ENCODE results near the gene PTH. TPM values are rescaled to one million over a fixed set of nuclear protein-coding genes. Genes with fewer than 3 reads are reported as not detected.

Gene PTH
- total and polyA plus RNA-seq, 4 donors = not detected

- TF ChIP-seq REST (IDR thresholded peaks at IDR 0.05) (no peak), CTCF (IDR thresholded peaks at IDR 0.05; ENCODE audit: low read depth, low read length, missing input control) (no peak)
Measured at GRCh38 chr11:13480198-13480597, 15.6 kb downstream of the PTH start (continued).

GRCh38 chr11:13479688-13480087, 16.1 kb downstream of the PTH start:
- WGBS = 95% methylated on average over 3 of the region's 3 CpGs
- H3K27me3 ChIP-seq (ENCODE audit: control insufficient read depth in 4 of 4, insufficient read depth in 4 of 4, low read length in 3 of 4) = no peaks in the 10 kb centered on the region
- H3K4me1 ChIP-seq (ENCODE audit: control insufficient read depth in 4 of 4, insufficient read depth in 4 of 4, low read length in 3 of 4) = peaks cover 0 to 20% (median 9%) of the 10 kb centered on the region in 4 donors
- no peaks in the 10 kb centered on the region for H3K9me3 ChIP-seq (ENCODE audit: control insufficient read depth in 4 of 4, low read length in 3 of 4)
- TF ChIP-seq GABPA (IDR thresholded peaks at IDR 0.05 in 1 of 2, conservative IDR thresholded peaks at IDR 0.05 in 1 of 2) (no peak), JUND (IDR thresholded peaks at IDR 0.05) (no peak), TAF1 (conservative IDR thresholded peaks at IDR 0.05) (no peak), FOXA1 (IDR thresholded peaks at IDR 0.05) (no peak), RXRA (IDR thresholded peaks at IDR 0.05) (no peak), EGR1 (IDR thresholded peaks at IDR 0.05; ENCODE audit: low read depth in 2 of 2) (no peak), ZBTB33 (IDR thresholded peaks at IDR 0.05) (no peak), HNF4G (IDR thresholded peaks at IDR 0.05) (no peak), RAD21 (IDR thresholded peaks at IDR 0.05) (no peak), MAX (IDR thresholded peaks at IDR 0.05) (no peak), REST (IDR thresholded peaks at IDR 0.05) (no peak), HNF4A (conservative IDR thresholded peaks at IDR 0.05) (no peak)
- no peaks in the 10 kb centered on the region for H3K36me3 ChIP-seq (ENCODE audit: control insufficient read depth in 4 of 4, insufficient read depth in 3 of 4, low read depth in 1 of 4, low read length in 3 of 4)
- no peak overlapping the region for H3K27ac ChIP-seq (ENCODE audit: low read depth in 1 of 2, low read length in 2 of 2)
- no peak for DNase-seq (ENCODE audit: low spot score)
- no peak overlapping the region for H3K4me3 ChIP-seq (ENCODE audit: low read depth in 1 of 3, low read length in 3 of 3)
- no peak overlapping the region for H3K9ac ChIP-seq (ENCODE audit: low read depth in 1 of 2, low read length in 2 of 2)

Data from liver (tissue), 9 donors.